Measurements from ENCODE around the gene CDKAL1. TPM values are rescaled to one million over a fixed set of nuclear protein-coding genes. Genes with fewer than 3 reads are reported as not detected.

Gene CDKAL1
- total and polyA plus RNA-seq, 2 donors (not counting 3 experiments of a cell fraction or from before 2014, with no cell fraction given) = 6.1 to 20.5 TPM

DNA sequence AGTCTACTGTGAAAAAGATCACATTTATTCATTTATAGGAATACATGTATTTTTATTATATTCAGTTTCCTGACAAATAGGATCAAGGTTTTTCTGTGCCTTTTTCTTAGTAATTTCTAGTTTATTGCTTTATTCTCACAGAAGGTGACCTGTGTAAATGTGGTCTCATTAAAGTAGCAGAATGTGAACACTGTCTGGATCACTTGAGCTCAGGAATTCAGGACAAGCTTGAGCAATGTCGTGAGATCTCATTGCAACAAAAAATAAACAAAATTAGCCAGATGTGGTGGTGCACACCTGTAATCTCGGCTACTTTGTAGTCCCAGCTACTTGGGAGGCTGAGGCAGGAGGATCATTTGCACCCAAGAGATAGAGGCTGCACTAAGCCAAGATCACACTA is 516.7 kb downstream of the CDKAL1 start:
- TF ChIP-seq, protein P1, sequence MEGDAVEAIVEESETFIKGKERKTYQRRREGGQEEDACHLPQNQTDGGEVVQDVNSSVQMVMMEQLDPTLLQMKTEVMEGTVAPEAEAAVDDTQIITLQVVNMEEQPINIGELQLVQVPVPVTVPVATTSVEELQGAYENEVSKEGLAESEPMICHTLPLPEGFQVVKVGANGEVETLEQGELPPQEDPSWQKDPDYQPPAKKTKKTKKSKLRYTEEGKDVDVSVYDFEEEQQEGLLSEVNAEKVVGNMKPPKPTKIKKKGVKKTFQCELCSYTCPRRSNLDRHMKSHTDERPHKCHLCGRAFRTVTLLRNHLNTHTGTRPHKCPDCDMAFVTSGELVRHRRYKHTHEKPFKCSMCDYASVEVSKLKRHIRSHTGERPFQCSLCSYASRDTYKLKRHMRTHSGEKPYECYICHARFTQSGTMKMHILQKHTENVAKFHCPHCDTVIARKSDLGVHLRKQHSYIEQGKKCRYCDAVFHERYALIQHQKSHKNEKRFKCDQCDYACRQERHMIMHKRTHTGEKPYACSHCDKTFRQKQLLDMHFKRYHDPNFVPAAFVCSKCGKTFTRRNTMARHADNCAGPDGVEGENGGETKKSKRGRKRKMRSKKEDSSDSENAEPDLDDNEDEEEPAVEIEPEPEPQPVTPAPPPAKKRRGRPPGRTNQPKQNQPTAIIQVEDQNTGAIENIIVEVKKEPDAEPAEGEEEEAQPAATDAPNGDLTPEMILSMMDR (IDR thresholded peaks at IDR 0.05; ENCODE audit: extremely low read depth in 1 of 2, insufficient read depth in 1 of 2, low read depth in 1 of 2, low read length in 2 of 2) = no peak
- TF ChIP-seq GATA2 (IDR thresholded peaks at IDR 0.05; ENCODE audit: insufficient read depth, insufficient read length, low read depth, low read length) (no peak), POLR2A (IDR thresholded peaks at IDR 0.05; ENCODE audit: low read depth, low read length) (no peak)
- TF ChIP-seq, protein P2, sequence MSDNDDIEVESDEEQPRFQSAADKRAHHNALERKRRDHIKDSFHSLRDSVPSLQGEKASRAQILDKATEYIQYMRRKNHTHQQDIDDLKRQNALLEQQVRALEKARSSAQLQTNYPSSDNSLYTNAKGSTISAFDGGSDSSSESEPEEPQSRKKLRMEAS (IDR thresholded peaks at IDR 0.05; ENCODE audit: insufficient read depth, insufficient read length) = no peak
- Histone ChIP-seq H2AFZ (ENCODE audit: low read depth, low read length) (no peak overlapping the region), H3K36me3 (ENCODE audit: control insufficient read depth in 2 of 2, extremely low read depth in 1 of 2, insufficient read depth in 2 of 2, low read length in 2 of 2) (no peaks in the 10 kb centered on the region), H3K27me3 (ENCODE audit: control insufficient read depth in 2 of 2, insufficient read depth in 2 of 2, low read length in 2 of 2) (no peaks in the 10 kb centered on the region), H3K4me2 (ENCODE audit: insufficient read depth, low read length) (no peak overlapping the region), H3K9me1 (replicated peaks; ENCODE audit: control insufficient read depth, extremely low read depth, insufficient read depth, low read length) (no peaks in the 10 kb centered on the region), H3K9ac (replicated peaks; ENCODE audit: extremely low read depth, insufficient read depth, low read length) (no peak overlapping the region), H3K79me2 (ENCODE audit: control insufficient read depth, insufficient read depth, low read length) (no peaks in the 10 kb centered on the region), H3K9me3 (replicated peaks; ENCODE audit: control insufficient read depth, insufficient read depth, low read length) (no peaks in the 10 kb centered on the region), H3K27ac (ENCODE audit: insufficient read depth, low read depth, low read length) (no peak overlapping the region), H4K20me1 (replicated peaks; ENCODE audit: control insufficient read depth, extremely low read depth, insufficient read depth, low read length) (no peaks in the 10 kb centered on the region), H3K4me1 (ENCODE audit: control insufficient read depth, extremely low read depth, insufficient read depth, low read length) (peaks cover 8% of the 10 kb centered on the region), H3K4me3 (replicated peaks in 1 of 3; ENCODE audit: insufficient read depth in 1 of 3, low read depth in 1 of 3, low read length in 3 of 3) (no peak overlapping the region)
- FAIRE-seq = no peak
- BruUV-seq (replicated peaks) = no TSS peak
- POLR2A ChIA-PET = no interaction called here
- CTCF ChIA-PET = interaction anchor here (0.9 kb wide), 1 partner anchor 14 kb away, joined by 3 read pairs; no protein-coding TSS in a partner anchor
- dilution Hi-C loops (cut with MboI; ENCODE audit: extremely low pct_ligation_motif_present, low sequenced_read_pairs) = no loop called here
- no peak for DNase-seq (ENCODE audit: low read depth, low spot score)
- intact Hi-C loops (cut with micrococcal nuclease) = no loop called here

DNA sequence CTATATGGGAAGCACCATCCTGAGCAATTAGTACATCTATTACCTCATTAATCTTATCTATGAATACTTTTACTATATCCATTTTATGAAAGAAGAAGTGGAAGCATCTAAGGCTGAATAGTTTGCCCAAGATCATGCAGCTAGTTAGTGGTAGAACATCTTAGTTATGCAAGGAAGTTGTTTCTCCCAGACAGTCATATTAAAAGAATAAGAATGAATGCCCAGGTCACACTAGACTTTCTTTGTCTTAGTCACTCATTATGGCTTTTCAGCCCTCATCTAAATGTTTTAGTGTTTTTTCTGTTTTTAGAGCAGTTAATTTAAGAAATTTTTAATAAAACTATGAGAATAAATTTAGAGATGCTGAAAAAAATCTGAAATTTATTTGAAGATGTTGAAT is 517.5 kb downstream of the CDKAL1 start:
- dilution Hi-C loops (cut with MboI; ENCODE audit: extremely low pct_ligation_motif_present, low sequenced_read_pairs) = no loop called here

More for the DNA sequence above, 517.5 kb downstream of the CDKAL1 start:
- Histone ChIP-seq H4K20me1 (replicated peaks; ENCODE audit: control insufficient read depth, extremely low read depth, insufficient read depth, low read length) (no peaks in the 10 kb centered on the region), H2AFZ (ENCODE audit: low read depth, low read length) (no peak overlapping the region), H3K27me3 (ENCODE audit: control insufficient read depth in 2 of 2, insufficient read depth in 2 of 2, low read length in 2 of 2) (no peaks in the 10 kb centered on the region), H3K9ac (replicated peaks; ENCODE audit: extremely low read depth, insufficient read depth, low read length) (no peak overlapping the region), H3K79me2 (ENCODE audit: control insufficient read depth, insufficient read depth, low read length) (no peaks in the 10 kb centered on the region), H3K4me2 (ENCODE audit: insufficient read depth, low read length) (no peak overlapping the region), H3K4me3 (replicated peaks in 1 of 3; ENCODE audit: insufficient read depth in 1 of 3, low read depth in 1 of 3, low read length in 3 of 3) (no peak overlapping the region), H3K36me3 (ENCODE audit: control insufficient read depth in 2 of 2, extremely low read depth in 1 of 2, insufficient read depth in 2 of 2, low read length in 2 of 2) (no peaks in the 10 kb centered on the region), H3K9me1 (replicated peaks; ENCODE audit: control insufficient read depth, extremely low read depth, insufficient read depth, low read length) (no peaks in the 10 kb centered on the region), H3K9me3 (replicated peaks; ENCODE audit: control insufficient read depth, insufficient read depth, low read length) (no peaks in the 10 kb centered on the region), H3K27ac (ENCODE audit: insufficient read depth, low read depth, low read length) (no peak overlapping the region), H3K4me1 (ENCODE audit: control insufficient read depth, extremely low read depth, insufficient read depth, low read length) (peaks cover 8% of the 10 kb centered on the region)
- DNase-seq (ENCODE audit: low read depth, low spot score) = no peak
- CTCF ChIA-PET = interaction anchor here (1.3 kb wide), 1 partner anchor 11 kb away, joined by 3 read pairs; no protein-coding TSS in a partner anchor
- POLR2A ChIA-PET = no interaction called here
- no TSS peak for BruUV-seq (replicated peaks)
- intact Hi-C loops (cut with micrococcal nuclease) = no loop called here
- TF ChIP-seq, protein P2 (IDR thresholded peaks at IDR 0.05; ENCODE audit: insufficient read depth, insufficient read length) = no peak
- FAIRE-seq = no peak
